Stimulated activated CD4-positive, alpha-beta T cell treated with anti-CD3 and anti-CD28 coated beads, Interleukin-4, amount 100 ng/mL, for 1 hour (primary cell): ENCODE measurements around the gene NRCAM.
"Not testable (repeated sequence)": the region's sequence is repeated elsewhere in the genome, so short reads cannot be mapped to it uniquely, and the experiment has no call there.

ENCODE experiments used
- DNase-seq: peaks from one replicate; pipeline ENCODE4 v3.0.0-alpha.2; 2020

The NRCAM gene

DNA sequence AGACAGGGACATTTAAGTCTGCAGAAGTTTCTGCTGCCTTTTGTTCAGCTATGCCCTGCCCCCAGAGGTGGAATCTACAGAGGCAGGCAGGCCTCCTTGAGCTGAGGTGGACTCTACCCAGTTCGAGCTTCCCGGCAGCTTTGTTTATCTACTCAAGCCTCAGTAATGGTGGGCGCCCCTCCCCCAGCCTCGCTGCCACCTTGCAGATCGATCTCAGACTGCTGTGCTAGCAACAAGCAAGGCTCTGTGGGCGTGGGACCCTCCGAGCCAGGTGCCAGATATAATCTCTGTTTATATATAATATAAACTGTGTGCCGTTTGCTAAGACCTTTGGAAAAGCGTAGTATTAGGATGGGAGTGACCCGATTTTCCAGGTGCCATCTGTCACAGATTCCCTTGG is 63.1 kb downstream of the NRCAM start:
- not testable (repeated sequence) for DNase-seq

DNA sequence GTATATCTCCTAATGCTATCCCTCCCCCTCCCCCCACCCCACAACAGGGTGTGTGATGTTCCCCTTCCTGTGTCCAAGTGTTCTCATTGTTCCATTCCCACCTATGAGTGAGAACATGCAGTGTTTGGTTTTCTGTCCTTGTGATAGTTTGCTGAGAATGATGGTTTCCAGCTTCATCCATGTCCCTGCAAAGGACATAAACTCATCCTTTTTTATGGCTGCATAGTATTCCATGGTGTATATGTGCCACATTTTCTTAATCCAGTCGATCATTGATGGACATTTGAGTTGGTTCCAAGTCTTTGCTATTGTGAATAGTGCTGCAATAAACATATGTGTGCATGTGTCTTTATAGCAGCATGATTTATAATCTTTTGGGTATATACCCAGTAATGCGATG is 68.5 kb downstream of the NRCAM start:
- DNase-seq, result not testable (repeated sequence)

DNA sequence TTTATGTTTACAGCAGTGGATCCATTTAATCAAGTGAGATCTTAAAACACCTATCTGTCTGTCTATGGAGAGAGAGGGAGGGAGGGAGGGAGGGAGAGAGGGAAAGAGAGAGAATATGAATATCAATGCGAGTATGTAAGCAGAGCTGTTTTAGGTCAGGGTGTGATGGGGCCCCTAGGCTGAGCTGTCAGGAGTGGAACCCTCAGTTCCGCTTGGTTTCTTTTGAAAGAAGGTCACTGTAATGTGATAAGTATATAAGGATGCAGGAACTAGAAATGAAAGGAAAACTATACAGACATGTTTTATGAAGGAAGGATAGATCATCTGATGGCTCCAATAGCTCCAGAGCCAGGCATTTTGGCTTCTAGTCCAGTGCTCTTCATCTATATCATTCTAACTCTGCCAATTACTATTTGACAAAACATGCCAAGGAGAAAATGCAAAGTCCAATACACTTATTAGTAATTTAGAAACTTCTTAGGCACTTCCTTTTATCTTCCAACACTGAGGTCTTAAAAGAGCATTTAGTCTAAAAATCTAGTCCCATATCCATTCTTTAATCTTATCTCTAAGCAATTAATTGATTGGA is 70.3 kb downstream of the NRCAM start:
- DNase-seq, result no peak

DNA sequence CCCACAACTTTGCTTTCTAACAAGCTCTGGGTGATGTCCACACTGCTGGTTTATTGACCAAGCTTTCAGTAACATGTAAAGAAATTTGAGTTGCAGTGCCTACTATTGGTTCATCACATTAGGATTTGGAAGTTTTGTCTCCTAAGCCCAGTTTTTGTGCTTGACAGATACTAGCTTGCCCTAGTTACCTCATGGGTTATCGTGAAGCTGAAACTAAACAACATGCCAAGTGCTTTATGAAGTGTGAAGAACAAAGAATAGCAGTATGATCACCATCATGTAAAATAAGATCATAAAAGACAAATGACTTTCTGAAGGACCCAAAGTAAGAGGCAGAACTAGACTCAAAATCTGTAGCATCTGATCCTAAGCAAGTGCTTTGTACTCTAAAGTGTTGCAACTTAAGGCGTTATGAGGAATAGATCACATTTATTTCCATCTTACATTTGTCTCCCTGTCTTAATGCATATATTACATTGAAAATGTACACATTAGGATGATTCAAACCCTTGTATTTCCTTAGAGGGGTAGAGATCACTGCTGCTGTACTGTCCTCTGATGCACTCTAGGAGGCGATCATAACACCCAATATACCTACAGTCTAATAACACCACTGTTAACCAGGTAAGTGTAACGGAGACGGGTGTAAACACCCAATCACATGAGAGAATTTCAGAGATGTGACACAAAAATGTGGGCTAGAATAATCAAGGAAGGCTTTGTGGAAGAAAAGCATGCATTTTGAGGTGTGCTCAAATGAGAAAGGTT is 71.3 kb downstream of the NRCAM start:
- DNase-seq, result no peak

DNA sequence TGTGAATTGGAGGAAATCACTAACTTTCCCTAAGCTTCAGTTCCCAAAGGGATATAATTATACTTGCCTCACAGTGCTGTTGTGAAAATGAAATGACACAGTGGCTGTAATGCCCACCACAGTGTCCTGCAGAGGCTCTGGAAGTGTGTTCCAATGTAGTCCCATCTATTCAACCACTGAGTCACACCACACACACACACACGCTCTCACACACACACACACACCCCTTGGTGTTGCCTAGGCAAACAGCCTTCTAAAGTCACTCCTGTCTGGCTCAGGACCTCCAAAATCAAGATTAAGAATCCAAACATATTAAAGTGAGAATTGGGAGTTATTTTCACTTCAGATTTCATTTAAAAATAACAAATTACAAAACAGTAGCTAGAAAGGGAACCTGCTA is 73.3 kb downstream of the NRCAM start:
- DNase-seq, result no peak

DNA sequence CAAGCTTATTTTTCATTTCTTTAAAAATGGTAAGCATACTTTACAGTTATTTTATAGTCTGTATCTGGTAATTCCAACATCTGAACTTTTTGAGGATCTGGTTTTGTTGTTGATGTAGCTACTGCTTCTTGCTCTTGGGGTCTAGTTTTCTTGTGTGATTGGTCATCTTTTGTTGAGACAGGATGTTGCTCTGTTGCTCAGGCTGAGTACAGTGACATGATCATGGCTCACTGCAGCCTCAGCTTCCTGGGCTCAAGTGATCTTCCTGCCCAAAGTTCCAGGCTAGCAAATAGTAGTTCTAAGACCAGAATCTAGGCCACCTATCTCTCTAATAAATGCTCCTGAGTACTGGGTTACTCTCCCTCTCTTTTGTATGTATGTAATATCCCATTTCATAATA is 75.7 kb downstream of the NRCAM start:
- no peak for DNase-seq

DNA sequence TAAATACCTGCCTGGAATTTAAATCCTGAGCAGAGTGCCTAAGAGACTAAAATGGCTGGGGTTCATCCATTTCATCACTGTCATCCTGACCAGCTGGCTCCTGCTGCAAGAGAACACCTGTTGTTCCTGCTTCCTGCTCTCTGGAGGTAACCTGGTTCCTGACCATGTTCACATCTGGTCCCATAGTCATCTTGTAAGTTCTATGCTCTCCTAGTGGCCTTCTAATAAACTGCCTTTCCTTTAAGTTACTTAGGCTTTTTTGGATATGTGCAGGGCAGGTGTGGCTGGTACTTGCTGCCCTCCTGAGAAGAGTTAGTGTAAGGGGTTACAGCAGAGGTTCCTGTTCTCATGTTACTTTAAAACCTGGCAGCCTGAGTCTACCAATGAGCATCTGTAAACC is 80.0 kb downstream of the NRCAM start:
- DNase-seq, result no peak

DNA sequence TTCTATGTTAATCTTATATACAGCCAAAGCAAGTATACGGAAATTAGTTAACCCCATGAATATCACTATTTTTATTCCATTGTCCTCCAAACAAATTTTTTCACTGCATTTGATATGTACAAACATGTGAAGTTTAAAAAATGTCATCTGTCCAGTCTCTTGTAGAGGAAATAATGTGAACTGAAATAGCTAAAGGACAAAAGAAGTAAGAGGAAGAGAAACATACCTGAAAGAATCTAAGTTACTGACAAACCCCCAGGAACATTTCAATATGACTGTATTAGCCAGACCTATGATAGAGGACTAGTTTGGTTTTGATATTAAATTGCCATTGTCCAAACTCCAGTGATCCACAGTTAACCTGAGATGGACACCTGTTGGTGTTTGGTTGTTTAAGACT is 80.6 kb downstream of the NRCAM start:
- no peak for DNase-seq

DNA sequence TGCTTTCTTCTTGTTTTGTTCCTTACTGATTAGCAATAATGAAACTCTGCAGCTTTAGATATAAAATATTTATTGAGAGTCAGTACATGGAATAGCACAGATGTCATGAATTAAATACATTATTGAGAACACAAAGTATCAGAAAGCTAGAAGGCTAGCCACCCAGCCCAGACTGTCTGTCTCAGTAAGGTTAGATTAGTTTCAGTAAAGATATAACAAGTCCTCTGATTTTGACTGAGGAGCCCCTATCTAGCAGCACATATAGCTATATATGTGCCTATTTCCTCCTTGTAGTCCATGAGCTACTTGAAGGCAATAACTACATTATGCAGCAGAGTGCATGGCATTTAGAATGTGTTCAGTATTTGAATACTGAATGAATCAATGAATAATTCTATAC is 81.3 kb downstream of the NRCAM start:
- no peak for DNase-seq

DNA sequence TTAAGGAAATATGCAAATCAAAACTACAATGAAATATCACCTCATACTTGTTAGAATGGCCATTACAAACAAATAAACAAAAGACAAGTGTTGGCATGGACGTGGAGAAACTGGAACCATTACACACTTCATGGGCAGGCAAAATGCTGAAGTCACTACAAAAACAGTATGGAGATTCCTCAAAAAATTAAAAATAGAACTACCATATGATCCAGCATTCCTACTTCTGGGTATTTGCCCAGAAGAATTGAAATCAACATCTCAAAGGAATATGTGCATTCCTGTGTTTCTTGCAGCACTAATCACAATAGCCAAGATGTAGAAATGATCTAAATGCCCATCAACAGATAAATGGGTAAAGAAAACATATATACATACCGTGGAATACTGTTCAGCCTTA is 83.6 kb downstream of the NRCAM start:
- no peak for DNase-seq

DNA sequence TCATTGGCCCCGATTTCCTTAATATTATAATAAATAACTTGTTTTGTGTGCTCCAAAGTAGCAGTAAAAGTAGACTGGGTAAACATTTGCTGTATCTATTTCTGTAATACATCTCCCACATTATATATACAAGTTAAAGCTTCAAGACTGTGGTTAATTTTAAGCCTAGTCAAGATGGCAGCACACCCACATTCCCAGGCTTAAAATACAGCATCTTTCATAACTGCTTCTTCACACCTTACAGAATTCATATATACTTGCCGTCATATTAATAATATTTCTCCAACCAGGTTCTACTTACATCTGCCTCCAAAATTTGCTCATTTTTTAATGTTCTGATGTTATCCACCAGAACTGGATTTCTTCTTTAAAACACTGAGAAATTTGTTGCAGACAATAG is 85.6 kb downstream of the NRCAM start:
- DNase-seq, result no peak

DNA sequence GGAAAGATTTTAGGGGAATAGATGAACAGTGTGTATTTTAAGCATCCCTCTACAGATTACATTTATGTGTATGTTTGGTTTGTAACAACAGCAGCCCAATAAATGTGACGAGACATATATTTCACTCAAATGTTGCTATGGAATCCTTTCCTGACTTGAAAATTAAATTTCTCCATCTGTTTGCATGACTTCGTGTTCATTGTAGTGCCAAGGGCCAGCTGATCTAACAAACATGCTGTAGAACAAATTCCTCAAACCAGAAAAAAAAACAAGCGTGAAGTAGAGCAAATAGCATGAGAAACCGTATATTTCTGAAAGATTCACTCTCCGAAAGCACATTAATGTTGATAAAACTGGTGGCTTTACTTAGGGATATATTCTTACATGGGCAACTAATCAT is 87.8 kb downstream of the NRCAM start:
- DNase-seq, result no peak

DNA sequence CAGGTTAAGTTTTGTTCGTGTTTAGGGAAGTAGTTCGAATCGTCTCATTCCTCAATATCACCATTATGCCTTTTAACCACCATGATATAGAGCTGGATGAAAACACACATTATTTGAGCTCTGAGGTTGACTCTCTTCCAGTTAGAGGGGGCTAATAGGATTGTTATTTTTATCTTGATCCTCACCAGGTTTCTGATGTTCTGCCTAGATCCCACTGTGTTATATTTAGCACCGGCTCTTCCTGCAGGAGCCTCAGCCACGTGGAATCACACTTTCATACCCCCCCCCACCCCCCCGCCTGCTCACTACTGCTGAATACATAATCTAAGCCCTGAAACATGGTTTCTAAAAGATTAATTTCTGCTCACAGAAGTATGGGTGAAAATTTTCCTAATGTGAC is 88.3 kb downstream of the NRCAM start:
- no peak for DNase-seq

DNA sequence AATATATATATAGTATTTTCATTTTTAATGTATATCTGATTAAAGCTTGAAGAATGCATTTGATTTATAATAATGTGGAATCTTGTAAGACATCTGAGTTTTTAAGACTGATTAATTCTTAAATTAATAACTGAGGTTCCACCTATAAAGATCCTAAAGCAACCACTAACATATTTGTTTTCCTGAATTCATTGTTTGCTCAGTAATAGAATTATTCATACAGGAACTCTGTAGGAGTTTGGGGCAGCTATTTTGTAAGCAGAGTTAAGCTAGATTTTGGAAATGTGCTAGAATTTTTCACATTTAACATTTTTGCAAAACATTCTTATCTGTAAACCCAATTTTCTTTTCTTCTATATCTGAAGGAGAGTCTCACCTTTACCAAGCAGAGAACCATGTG is 88.9 kb downstream of the NRCAM start:
- DNase-seq, result no peak

DNA sequence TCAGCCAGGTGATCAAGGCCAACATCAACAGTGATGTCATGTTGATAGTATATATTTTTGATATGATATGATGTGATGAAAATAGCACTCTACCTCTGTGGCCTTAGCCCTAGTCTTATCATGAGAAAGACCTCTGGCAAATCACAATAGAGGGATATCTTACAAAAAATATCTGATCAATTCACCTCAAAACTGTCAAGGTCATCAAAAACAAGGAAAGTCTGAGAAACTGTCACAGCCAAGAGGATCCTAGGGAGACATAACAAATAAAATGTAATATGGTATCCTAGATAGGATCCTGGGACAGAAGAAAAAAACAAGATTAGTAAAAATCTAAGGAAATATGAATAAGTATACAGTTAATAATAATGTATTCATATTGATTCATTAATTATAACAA is 92.6 kb downstream of the NRCAM start:
- DNase-seq, result no peak

DNA sequence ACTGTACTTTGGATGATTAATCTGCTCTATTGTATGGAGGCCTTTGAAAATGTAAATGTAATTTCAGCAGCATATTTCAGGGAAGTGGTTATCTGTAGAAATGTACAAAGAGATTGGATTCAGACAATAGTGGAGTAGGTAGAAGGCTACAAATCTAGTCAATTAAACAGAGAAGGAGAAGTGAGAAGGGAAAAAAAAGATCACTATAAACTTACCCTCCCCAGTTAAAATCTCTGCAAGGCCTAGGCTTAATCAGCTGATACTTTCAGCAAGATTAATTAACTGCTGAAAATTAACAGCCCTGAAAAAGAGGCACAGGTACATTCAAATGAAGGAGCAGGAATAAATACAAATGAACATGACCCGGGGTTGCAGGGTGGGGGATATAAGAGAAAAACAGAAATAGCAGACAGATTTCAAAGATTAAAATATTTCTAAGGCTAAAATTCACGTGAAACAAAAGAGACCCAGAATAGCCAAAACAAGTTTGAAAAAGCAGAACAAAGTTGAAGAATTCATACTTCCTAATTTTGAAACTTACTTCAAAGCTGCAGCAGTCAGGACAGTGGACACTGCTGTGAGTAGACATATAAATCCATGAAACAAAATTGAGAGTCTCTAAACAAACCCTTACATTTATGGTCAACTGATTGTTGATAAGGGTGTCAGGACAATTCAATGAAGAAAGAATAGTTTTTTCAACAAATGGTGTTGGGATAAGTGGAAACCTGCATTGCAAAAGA is 96.0 kb downstream of the NRCAM start:
- no peak for DNase-seq

DNA sequence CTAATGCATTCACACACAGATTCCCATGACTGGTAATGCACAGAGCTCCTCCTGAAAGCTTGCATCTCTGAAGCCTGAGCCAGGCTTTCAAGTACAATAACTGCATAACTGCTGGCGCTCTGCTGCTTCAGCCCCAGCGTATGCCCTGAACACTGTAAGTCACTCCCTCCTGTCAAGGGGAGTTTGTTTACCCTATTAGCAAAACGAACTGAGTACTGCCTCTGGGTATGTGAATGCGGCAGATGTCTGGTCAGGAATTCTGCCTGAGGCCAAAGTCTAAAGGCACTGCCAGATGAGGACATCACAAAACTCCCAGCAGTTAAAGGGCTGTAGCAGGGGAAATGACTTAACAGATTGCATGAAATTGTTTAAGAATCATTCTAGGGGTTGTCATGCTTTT is 97.7 kb downstream of the NRCAM start:
- DNase-seq, result no peak

DNA sequence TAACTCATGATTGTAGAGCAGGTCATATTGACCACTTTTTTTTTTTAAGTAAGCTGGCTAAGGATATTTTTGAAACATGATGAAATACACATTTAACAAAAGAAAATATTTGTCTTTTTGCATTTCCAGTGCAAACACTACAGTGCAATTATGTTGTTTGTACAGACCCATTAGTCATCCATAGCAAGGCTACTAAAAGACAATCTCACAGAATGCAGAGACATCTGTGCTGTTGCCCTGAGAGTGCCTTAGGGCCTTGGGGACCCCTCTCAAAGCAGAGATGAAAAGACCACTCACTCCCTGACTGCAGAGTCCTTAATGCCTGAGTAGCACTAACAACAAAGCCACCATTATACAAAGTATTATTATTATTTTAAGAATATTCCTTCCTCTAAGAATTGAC is 104.5 kb downstream of the NRCAM start:
- DNase-seq, result no peak

DNA sequence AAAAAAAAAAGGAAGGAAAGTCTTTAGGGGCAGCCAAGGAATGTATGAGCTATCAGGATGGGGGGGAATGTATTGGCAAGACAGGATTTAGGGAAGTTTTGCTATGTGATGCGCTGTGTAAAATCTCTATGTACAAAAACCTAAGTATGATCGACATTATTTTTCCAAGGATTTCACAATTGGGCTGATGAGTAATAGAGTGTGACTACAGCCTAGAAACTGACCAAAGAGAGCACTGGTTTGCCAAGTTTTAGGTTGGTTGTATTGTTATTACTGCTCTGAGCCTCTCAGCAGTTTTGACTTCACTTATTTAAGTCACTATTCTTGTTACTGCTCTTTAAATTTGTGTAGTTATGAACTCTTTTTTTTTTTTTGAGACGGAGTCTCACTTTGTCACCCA is 107.3 kb downstream of the NRCAM start:
- DNase-seq, result no peak

DNA sequence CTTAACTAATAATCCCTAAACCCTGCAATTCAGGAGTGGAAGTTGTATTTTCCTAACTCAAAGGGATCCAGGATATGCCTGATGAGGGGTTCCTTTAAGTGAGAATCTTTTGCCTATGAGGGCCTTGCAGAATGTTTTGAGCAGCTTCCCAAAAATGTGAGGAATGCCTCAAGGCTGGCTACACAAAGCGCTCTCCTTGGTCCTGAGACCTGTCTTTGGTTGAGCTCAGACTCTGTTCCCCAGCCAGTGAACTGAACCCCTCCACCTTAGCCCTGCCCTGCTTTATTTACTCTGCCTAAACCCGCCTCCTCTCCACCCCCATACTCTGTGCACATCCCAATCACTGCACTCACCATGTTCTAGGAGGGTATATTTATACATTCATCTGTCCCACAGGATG is 108.6 kb downstream of the NRCAM start:
- DNase-seq, result no peak

DNA sequence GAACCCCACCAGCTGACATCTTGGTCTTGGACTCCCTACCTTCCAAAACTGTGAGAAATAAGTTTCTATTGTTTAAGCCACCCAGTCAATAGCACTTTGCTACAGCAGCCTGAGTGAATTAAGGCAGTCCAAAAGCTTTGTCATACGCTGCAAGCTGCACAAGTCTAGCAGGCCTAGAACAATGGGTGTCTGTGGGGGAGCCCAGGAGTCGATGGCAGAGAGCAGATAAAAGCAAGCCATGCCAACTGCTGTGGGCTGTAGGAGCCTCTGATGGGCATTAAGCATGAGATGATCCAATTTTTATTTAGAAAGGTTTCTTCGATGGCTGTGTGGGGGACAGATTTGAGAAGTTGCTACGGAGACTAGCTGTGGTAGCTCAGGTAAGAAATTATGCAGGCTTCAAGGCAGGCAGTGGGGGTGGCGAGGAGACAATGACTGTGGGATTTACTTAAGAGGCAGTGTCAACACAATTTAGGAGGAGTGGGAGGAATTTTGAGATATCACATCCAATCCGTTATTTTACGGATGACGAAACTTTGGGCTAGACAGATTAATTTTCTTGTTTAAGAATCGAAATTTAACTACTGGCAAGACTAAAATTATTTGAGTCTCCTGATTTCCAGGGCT is 110.4 kb downstream of the NRCAM start:
- DNase-seq, result no peak

DNA sequence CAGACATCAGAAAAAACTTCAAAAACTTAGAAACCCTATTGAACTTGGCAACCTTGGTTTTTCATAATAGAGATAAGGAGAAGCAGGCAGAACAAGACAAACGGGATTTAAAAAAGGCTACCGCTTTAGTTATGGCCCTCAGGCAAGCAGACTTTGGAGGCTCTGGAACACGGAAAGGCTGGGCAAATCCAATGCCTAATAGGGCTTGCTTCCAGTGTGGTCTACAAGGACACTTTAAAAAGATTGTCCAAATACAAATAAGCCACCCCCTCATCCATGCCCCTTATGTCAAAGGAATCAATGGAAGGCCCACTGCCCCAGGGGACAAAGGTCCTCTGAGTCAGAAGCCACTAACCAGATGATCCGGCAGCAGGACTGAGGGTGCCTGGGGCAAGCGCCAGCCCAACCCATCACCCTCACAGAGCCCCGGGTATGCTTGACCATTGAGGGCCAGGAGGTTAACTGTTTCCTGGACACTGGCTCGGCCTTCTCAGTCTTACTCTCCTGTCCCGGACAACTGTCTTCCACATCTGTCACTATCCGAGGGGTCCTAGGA is 115.3 kb downstream of the NRCAM start:
- DNase-seq, result no peak

DNA sequence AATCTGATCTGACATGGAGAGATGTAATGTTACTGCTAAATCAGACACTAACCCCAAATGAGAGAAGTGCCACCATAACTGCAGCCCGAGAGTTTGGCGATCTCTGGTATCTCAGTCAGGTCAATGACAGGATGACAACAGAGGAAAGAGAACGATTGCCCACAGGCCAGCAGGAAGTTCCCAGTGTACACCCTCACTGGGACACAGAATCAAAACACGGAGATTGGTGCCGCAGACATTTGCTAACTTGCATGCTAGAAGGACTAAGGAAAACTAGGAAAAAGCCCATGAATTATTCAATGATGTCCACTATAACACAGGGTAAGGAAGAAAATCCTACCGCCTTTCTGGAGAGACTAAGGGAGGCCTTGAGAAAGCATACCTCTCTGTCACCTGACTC is 115.8 kb downstream of the NRCAM start:
- not testable (repeated sequence) for DNase-seq
